HUES64 (cell line): ENCODE data around the gene PHF21A.
"Not testable (repeated sequence)": the region's sequence is repeated elsewhere in the genome, so short reads cannot be mapped to it uniquely, and the experiment has no call there.

Source experiments
- H3K27ac ChIP-seq: 2 replicates; pipeline ENCODE4 v1.7.0; 2013; ENCODE audit warnings: low read depth, low read length, inconsistent platforms
- H3K27me3 ChIP-seq: 2 replicates; pipeline ENCODE4 v1.6.1; 2013; ENCODE audit warnings: mild to moderate bottlenecking, low read length; ENCODE audit not compliant: insufficient read depth
- H3K36me3 ChIP-seq: 2 replicates; pipeline ENCODE4 v1.6.1; 2013; ENCODE audit warnings: mild to moderate bottlenecking, low read length; ENCODE audit not compliant: insufficient read depth
- H3K4me1 ChIP-seq: 2 replicates; pipeline ENCODE4 v1.6.1; 2013; ENCODE audit warnings: mild to moderate bottlenecking, low read length, moderate library complexity; ENCODE audit not compliant: insufficient read depth
- H3K4me3 ChIP-seq: 2 replicates; pipeline ENCODE4 v1.5.1; 2013; ENCODE audit warnings: mild to moderate bottlenecking, low read length, moderate library complexity
- H3K9ac ChIP-seq: 2 replicates; pipeline ENCODE4 v1.6.1; 2013; ENCODE audit warnings: mild to moderate bottlenecking, low read depth, low read length
- H3K9me3 ChIP-seq: 2 replicates; pipeline ENCODE4 v1.6.1; 2013; ENCODE audit warnings: low read depth, low read length; ENCODE audit not compliant: insufficient read depth
- WGBS: fragments of 150-250, 120-280 bp; methylation state at CpG from one replicate; pipeline ENCODE4 v1.1.7; 2013; ENCODE audit warnings: missing lambda C conversion rate; 5-methylcytosine and 5-hydroxymethylcytosine counted together

The PHF21A gene

GRCh38 chr11:45909594-45910475 lies 211.4 kb downstream of the PHF21A start:
- Histone ChIP-seq H3K27ac (no peak overlapping the region), H3K4me3 (no peak overlapping the region), H3K9ac (no peak overlapping the region), H3K27me3 (no peaks in the 10 kb centered on the region), H3K9me3 (no peaks in the 10 kb centered on the region), H3K36me3 (peaks cover 34% of the 10 kb centered on the region), H3K4me1 (no peaks in the 10 kb centered on the region)
- WGBS: 95% methylated on average over 32 of the region's 32 CpGs

DNA sequence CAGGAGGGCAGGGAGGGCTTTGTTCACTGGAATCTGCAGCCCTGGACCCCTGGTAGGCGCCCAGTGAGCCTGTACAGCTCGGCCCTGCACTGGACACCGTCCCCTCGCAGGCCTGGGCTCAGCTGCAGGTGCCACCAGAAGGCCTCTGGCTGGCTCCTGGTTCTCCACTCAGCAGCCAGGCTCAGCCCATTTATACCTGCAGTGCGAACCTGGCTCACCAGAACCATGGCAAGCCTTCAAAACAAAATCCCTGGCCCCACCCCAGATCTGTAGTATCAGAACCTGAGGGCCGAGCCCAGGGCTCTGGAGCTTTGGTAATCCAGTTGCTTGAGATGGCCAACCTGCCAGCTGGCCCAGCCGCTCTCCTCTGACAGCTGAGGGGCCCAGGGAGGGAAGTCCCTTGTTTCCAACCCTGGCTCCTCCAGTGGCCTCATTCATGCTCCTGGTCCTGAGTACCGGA lies 213.3 kb downstream of the PHF21A start:
- H3K27me3 ChIP-seq: no peaks in the 10 kb centered on the region
- no peak overlapping the region for H3K27ac ChIP-seq
- WGBS: 92% methylated on average over 8 of the region's 8 CpGs
- H3K4me3 ChIP-seq: no peak overlapping the region
- no peak overlapping the region for H3K9ac ChIP-seq
- H3K4me1 ChIP-seq: no peaks in the 10 kb centered on the region
- peaks cover 34% of the 10 kb centered on the region for H3K36me3 ChIP-seq
- no peaks in the 10 kb centered on the region for H3K9me3 ChIP-seq

- no peak within 1 kb of the TSS for H3K4me3 ChIP-seq
- H3K9ac ChIP-seq: no peak within 1 kb of the TSS
- H3K9me3 ChIP-seq: no peaks in the 10 kb centered on the region
- 82% methylated on average over 18 of the region's 18 CpGs for WGBS
- no peak within 1 kb of the TSS for H3K27ac ChIP-seq
- H3K36me3 ChIP-seq: peaks cover 37% of the 10 kb centered on the region
- H3K27me3 ChIP-seq: no peaks in the 10 kb centered on the region
- H3K4me1 ChIP-seq: no peaks in the 10 kb centered on the region
These were observed 214.2 kb downstream of the PHF21A start, which contains the start of gene FREY1 for GRCh38 chr11:45906965-45907611. Gene FREY1, minus strand, starts transcription at chr11:45907271. Its CDS starts 26 bp downstream, at chr11:45907245.

- Histone ChIP-seq H3K27ac (no peak overlapping the region), H3K9me3 (no peaks in the 10 kb centered on the region), H3K9ac (no peak overlapping the region), H3K4me3 (no peak overlapping the region), H3K4me1 (0 out of 2 replicates have a peak, but pooled peaks cover 1% of the 10 kb centered on the region), H3K27me3 (peaks cover 1% of the 10 kb centered on the region; the same call in 1 of the 2 replicates), H3K36me3 (peaks cover 35% of the 10 kb centered on the region)
- WGBS: 89% methylated on average over 19 of the region's 19 CpGs
These were observed 215.1 kb downstream of the PHF21A start for GRCh38 chr11:45906096-45906682.

- not testable (repeated sequence) for H3K9ac ChIP-seq, H3K27me3 ChIP-seq, H3K9me3 ChIP-seq, H3K4me1 ChIP-seq, H3K4me3 ChIP-seq, H3K27ac ChIP-seq
- peaks cover 34% of the 10 kb centered on the region for H3K36me3 ChIP-seq
- 95% methylated on average over 6 of the region's 6 CpGs for WGBS
These were observed 215.7 kb downstream of the PHF21A start for GRCh38 chr11:45905576-45905975.

DNA sequence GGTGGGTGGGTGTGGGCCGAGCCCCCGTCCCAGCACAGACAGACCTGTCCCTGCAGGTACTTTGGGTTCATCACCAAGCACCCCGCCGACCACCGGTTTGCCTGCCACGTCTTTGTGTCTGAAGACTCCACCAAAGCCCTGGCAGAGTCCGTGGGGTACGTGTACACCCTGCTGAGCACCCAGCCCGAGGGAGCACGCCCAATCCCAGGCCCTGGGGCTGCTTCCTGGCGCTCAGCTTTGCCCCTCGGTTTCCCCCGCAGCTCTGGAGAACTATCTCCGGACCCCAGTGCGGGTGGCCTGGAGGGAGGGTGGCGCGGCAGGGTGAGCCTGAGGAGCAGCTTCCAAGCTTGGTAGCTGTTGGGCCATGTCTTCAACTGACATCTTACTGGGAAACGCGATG lies 216.2 kb downstream of the PHF21A start:
- Histone ChIP-seq H3K36me3 (peaks cover 34% of the 10 kb centered on the region), H3K9me3 (no peaks in the 10 kb centered on the region), H3K9ac (no peak overlapping the region), H3K27me3 (peaks cover 11% of the 10 kb centered on the region), H3K27ac (no peak overlapping the region), H3K4me1 (peaks cover 8% of the 10 kb centered on the region; the same call in 1 of the 2 replicates), H3K4me3 (no peak overlapping the region)
- 95% methylated on average over 19 of the region's 19 CpGs for WGBS

DNA sequence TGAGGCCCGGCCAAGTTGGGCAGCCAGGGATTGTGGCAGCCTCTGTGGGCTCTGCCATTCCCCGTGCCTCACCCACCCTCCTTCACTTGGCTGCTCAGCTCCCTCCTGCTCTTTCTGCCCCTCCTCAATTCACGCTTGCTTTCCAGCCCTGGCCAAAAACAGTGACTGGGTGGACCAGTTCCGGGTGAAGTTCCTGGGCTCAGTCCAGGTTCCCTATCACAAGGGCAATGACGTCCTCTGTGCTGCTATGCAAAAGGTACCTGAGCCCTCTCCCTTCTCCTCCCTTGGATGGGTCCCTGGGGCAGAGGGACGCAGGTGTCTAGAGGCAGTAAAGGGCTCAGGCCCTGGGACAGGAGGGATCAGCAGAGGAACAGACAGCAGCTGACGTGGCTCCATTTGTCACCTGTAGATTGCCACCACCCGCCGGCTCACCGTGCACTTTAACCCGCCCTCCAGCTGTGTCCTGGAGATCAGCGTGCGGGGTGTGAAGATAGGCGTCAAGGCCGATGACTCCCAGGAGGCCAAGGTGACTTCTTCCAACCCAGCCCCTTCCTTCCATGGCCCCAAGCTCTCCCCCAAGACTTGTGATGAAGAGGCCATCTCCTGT lies 216.8 kb downstream of the PHF21A start:
- H3K27ac ChIP-seq: no peak overlapping the region
- H3K9ac ChIP-seq: no peak overlapping the region
- no peak overlapping the region for H3K4me3 ChIP-seq
- peaks cover 11% of the 10 kb centered on the region for H3K27me3 ChIP-seq
- H3K4me1 ChIP-seq: peaks cover 8% of the 10 kb centered on the region; the same call in 1 of the 2 replicates
- no peaks in the 10 kb centered on the region for H3K9me3 ChIP-seq
- H3K36me3 ChIP-seq: peaks cover 29% of the 10 kb centered on the region
- 93% methylated on average over 15 of the region's 15 CpGs for WGBS

DNA sequence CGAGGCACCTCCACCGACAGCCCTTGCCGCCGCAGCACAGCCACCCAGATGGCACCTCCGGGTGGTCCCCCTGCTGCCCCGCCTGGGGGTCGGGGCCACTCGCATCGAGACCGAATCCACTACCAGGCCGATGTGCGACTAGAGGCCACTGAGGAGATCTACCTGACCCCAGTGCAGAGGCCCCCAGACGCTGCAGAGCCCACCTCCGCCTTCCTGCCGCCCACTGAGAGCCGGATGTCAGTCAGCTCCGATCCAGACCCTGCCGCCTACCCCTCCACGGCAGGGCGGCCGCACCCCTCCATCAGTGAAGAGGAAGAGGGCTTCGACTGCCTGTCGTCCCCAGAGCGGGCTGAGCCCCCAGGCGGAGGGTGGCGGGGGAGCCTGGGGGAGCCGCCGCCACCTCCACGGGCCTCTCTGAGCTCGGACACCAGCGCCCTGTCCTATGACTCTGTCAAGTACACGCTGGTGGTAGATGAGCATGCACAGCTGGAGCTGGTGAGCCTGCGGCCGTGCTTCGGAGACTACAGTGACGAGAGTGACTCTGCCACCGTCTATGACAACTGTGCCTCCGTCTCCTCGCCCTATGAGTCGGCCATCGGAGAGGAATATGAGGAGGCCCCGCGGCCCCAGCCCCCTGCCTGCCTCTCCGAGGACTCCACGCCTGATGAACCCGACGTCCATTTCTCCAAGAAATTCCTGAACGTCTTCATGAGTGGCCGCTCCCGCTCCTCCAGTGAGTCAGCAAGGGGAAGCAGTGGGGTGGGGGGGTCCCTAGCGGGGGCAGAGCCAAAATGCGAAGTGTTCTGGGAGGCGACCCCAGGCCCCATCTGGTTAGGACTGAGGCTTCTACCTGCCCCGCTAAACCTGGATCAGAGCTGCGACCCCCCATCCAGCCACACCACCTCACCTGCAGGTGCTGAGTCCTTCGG lies 218.5 kb downstream of the PHF21A start:
- Histone ChIP-seq H3K27me3 (peaks cover 11% of the 10 kb centered on the region), H3K9ac (no peak overlapping the region), H3K9me3 (no peaks in the 10 kb centered on the region), H3K27ac (no peak overlapping the region), H3K4me1 (peaks cover 13% of the 10 kb centered on the region; the same call in 1 of the 2 replicates), H3K4me3 (no peak overlapping the region), H3K36me3 (peaks cover 28% of the 10 kb centered on the region)
- WGBS: 93% methylated on average over 56 of the region's 56 CpGs

- no peak overlapping the region for H3K27ac ChIP-seq
- H3K27me3 ChIP-seq: peaks cover 11% of the 10 kb centered on the region
- no peak overlapping the region for H3K4me3 ChIP-seq
- no peaks in the 10 kb centered on the region for H3K9me3 ChIP-seq
- no peak overlapping the region for H3K9ac ChIP-seq
- H3K36me3 ChIP-seq: peaks cover 28% of the 10 kb centered on the region
- 93% methylated on average over 6 of the region's 6 CpGs for WGBS
- H3K4me1 ChIP-seq: peaks cover 13% of the 10 kb centered on the region; the same call in 1 of the 2 replicates
These were observed 219.6 kb downstream of the PHF21A start for GRCh38 chr11:45901626-45902025.
